ENCODE measurements around the gene COMTD1. TPM values are rescaled to one million over a fixed set of nuclear protein-coding genes. Genes with fewer than 3 reads are reported as not detected.
"Not testable (repeated sequence)": the region's sequence is repeated elsewhere in the genome, so short reads cannot be mapped to it uniquely, and the experiment has no call there.

The COMTD1 gene
- total RNA-seq, 1 experiment from 2014 or later = 124 TPM

DNA sequence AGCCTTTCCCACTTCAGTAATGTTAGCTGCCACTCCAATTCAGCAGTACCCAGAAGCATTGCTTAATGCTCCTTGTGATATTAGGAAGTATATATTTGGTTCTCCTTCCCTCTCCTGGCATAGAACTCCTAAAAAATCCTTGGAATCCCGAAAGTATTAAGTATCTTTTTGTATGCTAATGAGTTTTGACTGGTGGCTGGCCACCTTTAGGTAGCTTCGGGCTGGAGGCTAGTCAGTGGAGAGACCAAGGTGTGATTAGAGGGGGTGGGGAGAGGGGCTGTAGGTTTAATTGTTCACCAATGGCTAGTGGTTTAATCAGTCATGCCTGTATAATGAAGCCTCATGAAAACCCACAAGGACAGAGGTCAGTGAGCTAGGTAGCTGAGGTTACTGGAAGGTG, 12.2 kb downstream of the COMTD1 start:
- no peak for DNase-seq (ENCODE audit: low spot score)

DNA sequence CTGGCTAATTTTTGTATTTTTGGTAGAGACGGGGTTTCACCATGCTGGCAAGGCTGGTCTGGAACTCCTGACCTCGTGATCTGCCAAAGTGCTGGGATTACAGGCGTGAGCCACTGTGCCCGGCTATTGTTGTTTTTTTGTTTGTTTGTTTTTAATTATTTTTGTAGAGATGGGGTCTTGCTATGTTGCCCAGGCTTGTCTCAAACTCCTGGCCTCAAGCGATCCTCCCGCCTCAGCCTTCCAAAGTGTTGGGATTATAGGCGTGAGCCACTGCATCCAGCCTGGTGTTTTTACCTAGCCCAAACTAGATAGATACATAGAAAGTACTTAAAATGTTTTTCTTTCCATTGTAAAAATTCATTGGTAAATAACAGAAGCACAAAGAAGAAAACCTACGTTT, 14.3 kb downstream of the COMTD1 start:
- DNase-seq (ENCODE audit: low spot score) = not testable (repeated sequence)

DNA sequence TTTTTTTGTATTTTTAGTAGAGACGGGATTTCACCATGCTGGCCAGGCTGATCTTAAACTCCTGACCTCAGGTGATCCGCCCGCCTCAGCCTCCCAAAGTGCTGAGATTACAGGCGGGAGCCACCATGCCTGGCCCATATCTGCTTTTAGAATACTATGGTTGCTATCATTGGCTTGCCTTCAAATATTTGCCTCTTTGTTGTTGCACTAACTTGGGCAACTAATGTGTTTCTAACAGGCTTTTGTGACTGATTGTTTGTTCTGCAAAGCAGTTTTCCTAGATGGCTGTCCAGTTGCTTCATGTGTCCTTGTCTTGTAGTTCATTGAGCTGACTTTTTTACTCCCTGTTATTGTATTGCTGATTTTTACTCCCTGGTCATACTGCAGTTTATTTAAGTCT, 15.5 kb downstream of the COMTD1 start:
- no peak for DNase-seq (ENCODE audit: low spot score)

DNA sequence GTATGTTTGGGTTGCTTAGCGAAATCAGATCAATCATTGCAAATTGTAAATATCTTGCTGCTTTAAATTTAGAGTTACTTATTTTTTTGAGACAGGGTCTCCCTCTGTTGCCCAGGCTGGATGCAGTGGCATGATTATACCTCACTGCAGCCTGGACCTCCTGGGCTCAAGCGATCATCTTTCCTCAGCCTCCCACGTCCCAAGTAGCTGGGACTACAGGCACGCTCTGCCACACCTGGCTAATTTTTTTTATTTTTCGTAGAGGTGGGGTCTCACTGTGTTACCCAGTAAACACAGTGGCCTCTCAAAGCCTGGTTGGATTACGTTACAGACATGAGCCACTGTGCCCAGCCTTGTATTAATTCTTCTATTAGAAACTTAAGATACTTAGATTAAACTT, 23.4 kb downstream of the COMTD1 start:
- no peak for DNase-seq (ENCODE audit: low spot score)

DNA sequence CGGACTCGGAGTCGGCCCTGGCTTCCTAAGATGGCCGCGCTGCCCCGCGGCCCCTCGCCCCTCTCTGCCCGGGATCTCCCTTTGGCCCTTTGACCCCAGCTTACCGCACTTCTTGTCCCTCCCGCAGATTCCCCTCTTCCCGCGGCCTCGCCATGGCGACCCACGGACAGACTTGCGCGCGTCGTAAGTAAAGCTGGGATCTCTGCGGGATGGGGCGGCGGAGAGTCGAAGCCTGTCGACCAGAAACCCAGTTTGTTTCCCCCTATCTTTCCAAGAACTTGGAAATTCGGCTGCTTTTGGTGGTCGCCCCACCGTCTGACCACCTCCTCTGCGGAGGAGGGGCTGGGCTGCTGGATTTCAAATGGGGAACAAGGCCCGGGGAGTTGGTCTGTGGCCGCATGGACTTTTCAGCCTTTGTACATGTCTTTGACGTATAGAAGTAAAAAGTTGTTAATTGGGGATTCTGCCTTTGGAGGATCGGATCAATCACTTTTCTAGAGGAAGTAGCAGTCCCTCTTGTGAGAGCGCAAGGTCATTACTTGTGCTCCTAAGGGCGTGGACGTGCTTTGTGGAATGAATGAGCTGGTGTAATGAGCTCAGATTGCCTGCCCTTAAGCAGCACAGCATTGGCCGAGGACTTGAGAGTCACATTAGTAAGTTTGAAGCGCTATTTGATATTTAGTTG, 24.6 kb downstream of the COMTD1 start:
- DNase-seq (ENCODE audit: low spot score) = peak; percentile 54

DNA sequence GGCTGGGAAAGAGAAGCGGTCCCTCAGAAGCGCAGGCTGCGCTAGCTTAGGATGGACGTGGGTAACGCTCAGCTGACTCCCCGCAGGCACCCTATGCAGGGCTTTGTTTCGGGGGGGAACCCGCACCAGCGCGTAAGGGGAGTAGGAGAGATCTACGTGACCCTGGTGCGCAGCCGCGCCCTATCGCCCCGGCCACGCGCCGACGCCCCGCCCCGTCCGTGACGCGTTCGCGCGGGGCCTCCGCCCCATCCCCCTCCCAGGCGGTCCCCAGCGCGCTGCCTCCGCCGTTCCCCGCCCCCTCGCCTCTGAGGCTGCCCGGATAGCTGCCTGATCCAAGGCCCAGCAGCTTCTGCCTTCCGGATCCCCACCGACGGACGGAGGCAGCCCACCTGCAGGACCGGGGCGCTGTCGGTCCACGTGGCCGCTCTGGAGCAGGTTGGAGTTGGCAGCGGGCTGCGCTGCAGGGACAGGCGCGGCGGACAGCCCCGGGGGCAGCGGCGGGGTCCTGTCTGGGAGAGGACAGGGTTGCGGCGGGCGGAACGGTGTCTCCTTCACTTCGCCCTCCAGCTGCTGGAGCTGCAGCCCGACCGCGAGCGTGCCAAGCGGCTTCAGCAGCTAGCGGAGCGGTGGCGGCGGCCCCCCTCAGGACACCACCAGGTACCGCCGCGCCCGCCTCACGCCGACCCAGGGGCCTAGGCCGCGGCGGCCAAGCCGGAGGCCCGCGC, 25.3 kb downstream of the COMTD1 start, which contains the start of gene VDAC2:
VDAC2 (plus strand) TSS at position 515 of the 725 bp plus-strand sequence. CDS start 363 bp downstream, outside the sequence.
- peak; percentile 84 for DNase-seq (ENCODE audit: low spot score)

DNA sequence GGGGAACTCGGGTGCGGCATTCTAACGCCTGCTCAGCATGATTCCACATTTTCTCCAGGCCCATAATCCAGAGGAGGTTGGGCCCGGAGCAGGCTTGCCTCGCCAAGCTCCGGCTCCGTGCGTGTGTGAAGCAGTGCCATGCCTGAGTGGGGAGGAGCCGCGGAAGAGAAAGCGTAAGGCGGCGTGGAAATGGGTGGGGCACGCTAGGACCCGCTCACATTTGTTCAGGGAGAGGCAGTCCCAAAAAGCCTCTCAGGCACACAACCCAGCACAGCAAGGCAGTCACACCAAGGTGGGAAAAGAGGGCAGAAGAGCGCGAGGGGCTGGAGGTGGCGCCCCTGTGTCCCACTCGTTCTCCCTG, 25.9 kb downstream of the COMTD1 start:
- DNase-seq (ENCODE audit: low spot score) = peak; percentile 74

DNA sequence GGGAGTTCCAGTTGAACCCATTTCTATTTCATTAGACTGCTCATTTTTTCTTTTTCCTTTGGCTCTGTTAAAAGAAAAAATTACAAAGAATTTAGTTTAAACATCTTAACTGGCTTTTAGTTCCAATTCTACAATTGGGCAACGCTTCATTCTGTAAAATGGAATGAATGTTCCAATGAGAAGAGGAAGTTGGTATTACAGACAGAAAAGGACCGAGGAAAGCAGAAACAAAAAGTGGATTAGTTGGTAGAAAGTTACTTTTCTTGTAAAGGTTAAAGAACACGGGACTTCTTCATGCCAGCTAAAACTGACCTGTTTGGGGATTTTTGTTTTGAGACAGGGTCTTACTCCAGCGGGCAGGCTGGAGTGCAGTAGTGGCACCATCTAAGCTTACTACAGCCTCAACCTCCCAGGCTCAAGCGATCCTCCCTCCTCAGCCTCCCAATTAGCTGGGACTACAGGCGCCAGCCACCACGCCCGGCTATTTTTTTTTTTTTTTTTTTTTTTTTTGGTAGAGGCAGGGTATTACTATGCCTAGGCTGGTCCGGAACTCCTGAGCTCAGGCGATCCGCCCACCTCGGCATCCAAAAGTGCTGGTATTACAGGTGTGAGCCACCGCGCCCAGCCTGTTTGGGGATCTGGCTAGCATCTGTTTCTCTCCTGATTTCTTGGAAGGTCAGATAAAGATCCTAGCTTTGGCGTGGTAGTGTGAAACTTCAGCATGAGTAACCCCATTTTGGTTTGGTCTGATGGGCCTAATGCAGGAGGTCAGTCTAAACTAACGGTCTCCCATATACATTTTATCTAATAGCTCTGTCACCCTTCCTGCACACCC, 26.5 kb downstream of the COMTD1 start:
- DNase-seq (ENCODE audit: low spot score) = no peak

DNA sequence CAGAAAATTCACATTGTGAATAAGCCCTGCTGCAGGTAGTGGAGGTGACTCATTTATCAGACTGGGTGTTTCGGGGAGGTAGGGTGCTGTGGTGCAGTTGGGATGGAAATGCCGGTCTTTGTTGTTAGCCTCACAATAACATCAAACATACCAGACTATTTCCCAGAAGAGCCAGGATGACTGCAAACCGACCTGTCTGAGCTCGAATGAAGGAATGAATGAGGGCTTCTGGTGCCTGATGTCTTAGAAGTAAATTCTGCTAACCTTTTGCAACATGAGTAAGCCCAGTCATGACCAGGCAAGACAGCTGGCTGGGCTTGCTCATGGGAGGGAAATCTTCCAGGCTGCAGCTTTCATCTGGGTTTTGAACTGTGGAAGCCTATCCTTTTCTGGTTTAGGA, 27.6 kb downstream of the COMTD1 start:
- DNase-seq (ENCODE audit: low spot score) = no peak

DNA sequence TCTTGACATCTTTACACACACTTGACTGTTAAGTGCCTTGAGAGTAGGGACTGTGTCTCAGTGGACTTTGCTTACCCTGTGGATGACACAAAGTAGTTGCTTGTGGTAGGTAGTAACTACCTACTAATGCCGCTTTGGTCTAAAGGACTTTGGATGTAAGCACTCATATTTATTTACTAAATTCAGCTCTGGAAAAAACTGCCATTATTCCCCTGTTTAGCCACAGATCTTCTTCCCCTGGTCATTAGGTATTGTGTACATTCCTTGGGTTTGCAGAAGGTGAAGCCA, 28.0 kb downstream of the COMTD1 start:
- DNase-seq (ENCODE audit: low spot score) = no peak

DNA sequence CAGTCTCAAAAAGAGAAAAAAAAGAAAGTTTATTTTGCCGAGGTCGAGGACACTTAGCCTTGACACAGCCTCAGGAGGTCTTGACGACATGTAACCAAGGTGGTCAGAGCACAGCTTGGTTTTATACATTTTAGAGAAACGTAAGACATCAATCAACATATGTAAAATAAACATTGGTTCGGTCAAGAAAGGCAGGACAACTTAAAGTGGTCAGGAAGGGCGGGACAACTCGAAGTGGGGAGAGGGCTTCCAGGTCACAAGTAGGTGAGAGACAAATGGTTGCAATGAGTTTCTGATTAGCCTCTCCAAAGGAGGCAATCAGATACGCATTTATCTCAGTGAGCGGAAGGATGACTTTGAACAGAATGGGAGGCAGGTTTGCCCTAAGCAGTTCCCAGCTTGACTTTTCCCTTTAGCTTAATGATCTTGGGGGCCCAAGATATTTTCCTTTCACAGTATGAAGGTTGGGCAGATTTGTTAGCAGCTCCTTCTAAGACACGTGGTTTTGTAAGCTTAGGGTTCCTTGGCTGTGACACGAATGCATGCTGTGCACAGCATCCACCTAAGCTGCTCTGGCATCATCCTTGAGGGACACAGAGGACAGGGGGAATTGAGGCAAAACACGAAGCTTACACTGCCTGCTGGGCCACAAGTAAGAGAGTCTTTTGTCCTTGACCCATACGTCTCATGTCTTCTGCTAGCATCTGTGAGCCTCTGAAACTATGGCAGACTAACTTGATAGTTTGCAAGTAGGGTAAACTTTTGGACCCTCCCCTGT, 28.5 kb downstream of the COMTD1 start:
- DNase-seq (ENCODE audit: low spot score) = no peak

DNA sequence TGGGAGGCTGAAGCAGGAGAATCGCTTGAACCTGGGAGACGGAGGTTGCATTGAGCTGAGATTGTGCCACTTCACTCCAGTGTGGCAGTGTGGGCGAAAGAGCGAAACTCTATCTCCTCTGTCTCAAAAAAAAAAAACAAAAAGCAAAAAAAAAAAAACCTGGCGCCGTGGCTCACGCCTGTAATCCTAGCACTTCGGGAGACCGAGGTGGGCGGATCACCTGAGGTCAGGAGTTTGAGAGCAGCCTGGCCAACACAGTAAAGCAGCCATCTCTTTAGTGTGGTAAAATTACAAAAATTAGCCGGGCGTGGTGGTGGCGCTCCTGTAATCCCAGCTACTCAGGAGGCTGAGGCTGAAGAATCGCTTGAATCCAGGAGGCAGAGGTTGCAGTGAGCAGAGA, 29.1 kb downstream of the COMTD1 start:
- DNase-seq (ENCODE audit: low spot score) = not testable (repeated sequence)

DNA sequence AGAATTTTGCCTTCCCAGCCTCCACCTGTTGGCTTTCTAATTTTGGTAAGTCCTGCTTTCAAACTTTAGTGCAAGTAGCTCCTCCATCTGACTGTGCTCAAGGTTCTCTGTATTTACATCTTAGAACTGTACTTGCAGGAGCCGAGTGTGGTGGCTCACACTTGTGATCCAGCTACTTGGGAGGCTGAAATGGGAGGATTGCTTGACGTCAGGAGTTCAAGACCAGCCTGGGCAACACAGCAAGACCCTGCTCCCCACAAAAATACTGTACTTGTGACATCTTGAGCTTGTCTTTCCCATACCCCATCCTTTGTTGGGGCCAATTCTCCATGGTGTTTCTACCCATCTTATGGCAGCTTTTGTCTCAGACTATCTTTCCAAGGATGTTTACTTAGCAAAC, 29.8 kb downstream of the COMTD1 start:
- DNase-seq (ENCODE audit: low spot score) = no peak

DNA sequence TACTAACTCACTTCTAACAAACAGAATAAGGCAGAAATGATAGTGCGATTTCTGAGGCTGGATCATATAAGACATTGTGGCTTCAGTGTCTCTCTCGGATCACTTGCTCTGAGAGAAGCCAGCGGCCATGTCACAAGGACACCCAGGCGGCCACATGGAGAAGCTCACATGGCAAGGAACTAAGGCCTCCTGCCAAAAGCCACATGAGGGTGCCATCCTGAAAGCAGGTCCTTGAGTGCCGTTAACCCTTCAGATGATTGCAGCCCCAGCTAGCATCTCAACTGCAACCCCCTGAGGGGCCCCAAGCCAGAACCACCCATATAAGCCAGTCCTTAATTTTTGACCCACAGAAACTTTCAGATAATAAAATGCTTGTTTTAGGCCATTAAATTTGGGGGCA, 32.0 kb downstream of the COMTD1 start:
- no peak for DNase-seq (ENCODE audit: low spot score)

DNA sequence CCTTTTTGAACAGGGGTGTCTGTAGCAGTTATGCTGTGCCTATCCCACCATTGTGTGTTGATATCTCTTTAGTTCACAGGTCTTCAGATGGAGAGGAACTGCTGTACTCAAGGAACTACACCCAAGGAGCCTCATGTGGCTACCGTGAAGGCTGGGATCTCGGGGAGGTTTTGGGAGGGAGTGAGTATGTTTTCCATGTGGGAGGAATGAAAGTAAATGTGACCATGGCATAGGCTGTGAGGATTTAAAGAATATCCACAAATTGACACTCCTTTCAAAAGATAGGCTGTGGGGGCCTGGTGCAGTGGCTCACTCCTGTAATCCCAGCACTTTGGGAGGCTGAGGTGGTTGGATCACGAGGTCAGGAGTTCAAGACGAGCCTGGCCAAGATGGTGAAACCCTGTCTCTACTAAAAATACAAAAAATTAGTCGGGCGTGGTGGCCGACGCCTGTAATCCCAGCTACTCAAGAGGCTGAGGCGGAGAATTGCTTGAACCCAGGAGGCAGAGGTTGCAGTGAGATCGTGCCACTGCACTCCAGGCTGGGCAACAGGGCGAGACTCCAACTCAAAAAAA, 32.6 kb downstream of the COMTD1 start:
- not testable (repeated sequence) for DNase-seq (ENCODE audit: low spot score)

DNA sequence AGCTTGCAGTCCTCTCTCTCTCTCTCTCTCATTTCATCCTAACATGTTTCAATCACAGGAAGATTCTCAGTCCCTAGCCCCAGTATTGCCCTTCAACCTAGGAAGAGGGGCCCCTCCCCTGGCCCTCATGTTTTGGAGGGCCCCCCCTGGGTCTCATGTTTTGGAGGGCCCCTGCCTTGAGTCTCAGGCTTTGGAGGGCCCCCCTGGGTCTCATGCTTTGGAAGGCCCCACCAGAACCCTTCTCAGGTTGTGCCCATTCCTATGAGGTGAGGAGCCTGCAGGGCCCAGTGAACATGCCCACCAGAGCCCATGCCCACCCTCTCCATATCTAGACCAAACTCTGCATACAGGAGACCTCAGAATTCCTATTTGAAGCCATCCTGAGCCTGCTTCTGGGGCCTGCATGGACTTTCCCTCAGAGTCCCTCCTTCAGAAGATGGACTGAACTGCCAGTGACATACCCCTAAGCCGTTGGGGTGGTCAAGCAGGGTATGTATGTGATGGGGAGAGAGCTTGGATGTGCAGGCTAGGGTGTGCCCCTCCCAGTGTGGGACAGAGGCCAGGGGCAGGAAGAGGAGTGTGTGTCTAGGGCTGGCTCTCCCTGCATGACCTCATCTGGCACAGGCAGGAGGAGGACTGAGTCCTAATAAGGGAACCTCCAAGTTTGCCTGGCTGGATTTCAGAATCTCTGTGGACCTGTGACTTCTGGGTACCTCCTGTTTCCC, 33.3 kb downstream of the COMTD1 start:
- DNase-seq (ENCODE audit: low spot score) = no peak

DNA sequence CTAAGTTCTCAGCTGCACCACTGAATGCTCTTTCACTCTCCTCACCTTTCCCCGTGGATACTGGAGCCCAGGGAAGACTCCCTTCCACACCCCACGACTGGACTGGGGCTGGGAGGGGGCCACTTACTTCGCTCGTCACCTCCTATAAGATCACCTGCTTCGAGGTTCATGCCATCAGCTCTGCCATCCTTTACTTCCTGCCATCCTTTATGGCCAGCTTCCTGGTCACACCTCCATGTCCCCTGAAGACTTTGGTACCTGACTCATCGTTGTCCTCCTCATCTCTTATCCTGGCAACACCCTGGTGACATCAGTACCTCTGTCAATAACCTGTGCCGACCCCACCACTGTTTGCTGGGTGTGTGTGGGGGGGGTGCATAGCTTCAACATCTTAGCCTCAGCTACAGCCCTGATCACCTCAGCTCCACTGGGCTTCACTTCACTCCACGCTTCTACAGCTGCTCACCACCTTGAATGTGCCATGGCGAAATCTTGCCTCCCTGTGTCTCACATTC, 33.9 kb downstream of the COMTD1 start:
- no peak for DNase-seq (ENCODE audit: low spot score)

DNA sequence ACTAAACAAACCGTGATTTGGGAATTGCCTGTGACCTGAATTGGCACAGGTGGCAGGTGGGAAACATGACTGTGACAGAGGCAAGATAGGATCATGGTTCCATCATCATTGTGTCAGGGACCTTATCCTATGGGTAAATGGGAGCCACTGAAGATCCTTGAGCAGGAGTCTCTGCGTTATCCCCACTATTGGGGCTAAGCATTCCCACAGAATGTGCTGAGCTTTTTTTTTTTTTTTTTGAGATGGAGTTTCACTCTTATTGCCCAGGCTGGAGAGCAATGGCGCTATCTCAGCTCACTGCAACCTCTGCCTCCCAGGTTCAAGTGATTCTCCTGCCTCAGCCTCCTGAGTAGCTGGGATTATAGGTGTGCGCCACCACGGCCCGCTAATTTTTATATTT, 35.8 kb downstream of the COMTD1 start:
- not testable (repeated sequence) for DNase-seq (ENCODE audit: low spot score)

DNA sequence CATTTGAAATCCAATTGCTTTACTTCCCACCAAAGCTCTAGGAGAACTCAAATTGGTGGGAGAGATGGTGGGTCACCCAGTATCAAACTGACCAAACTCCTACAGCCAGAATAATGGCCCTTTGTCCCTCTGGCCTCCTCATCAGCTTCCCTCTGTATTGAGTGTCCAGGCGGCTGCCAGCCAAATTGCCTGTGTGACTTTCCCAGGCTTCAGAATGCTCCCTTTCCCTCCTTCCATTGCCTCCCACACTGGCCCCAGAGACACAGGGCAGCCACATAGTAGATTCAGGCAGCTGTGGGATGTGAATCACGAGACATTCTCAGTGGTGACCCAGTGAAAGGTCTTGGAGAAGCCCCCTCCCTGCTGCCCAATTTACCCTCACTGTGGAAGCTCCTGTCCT, 37.9 kb downstream of the COMTD1 start:
- DNase-seq (ENCODE audit: low spot score) = no peak

DNA sequence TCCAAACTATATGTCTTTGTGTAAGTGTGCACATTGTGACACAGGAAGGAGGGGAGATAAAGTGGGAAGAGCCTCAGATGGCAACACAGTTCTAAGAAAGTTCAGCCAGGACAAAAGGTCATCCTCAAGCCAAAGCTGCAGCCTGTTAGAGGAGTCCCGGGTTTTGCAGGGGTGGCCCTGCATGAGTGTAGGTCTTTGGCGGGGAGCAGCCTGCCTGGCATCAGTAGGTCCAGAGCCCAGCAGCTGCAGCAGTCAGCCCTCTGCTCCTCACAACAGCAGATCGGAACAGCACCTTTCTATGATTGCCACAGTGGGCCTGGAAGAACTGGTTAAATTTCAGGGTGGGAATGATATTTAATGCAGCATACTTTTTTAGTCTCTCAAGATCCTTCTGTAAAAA, 38.7 kb downstream of the COMTD1 start:
- no peak for DNase-seq (ENCODE audit: low spot score)
